ENCODE data around the gene HRH1. TPM values are rescaled to one million over a fixed set of nuclear protein-coding genes. Genes with fewer than 3 reads are reported as not detected.
A peak's percentile ranks its signal among the peaks of the same experiment; 100 is the strongest.
"Not testable (repeated sequence)": the region's sequence is repeated elsewhere in the genome, so short reads cannot be mapped to it uniquely, and the experiment has no call there.

The HRH1 gene
- total and polyA plus RNA-seq, 11 donors: 0.40 to 4.3 (median 1.3) TPM

GRCh38 chr3:11214451-11214978 lies 60.2 kb downstream of the HRH1 start:
- ATAC-seq (no peak), DNase-seq (no peak)
- Histone ChIP-seq H3K27ac (peak overlapping the region in 1 of 12 donors; percentile 66), H3K4me3 (no peak overlapping the region), H3K27me3 (no peaks in the 10 kb centered on the region), H3K4me1 (peaks cover 0 to 23% (median 0%) of the 10 kb centered on the region in 12 donors), H3K36me3 (peaks cover 0 to 9% (median 0%) of the 10 kb centered on the region in 9 donors), H3K9me3 (no peaks in the 10 kb centered on the region)
- intact Hi-C loops (cut with DNase I): loop anchor here in 1 of 10 donors (10.0 kb wide), 1 partner anchor 270 kb away; no protein-coding TSS in a partner anchor
- WGBS, 4 donors: 84 to 95% (median 91%) methylated on average over 1 of the region's 1 CpG
- TF ChIP-seq POLR2A (IDR thresholded peaks at IDR 0.05): no peak
- no peak for TF ChIP-seq CTCF (IDR thresholded peaks at IDR 0.05)

- not testable (repeated sequence) for H3K4me3 ChIP-seq, H3K27me3 ChIP-seq, H3K36me3 ChIP-seq, ATAC-seq, DNase-seq, H3K9me3 ChIP-seq
- Histone ChIP-seq H3K4me1 (peaks cover 0 to 23% (median 0%) of the 10 kb centered on the region in 12 donors), H3K27ac (peak overlapping the region in 1 of 12 donors; percentile 47)
- WGBS, 4 donors: 76 to 86% (median 81%) methylated on average over 6 of the region's 6 CpGs
- intact Hi-C loops (cut with DNase I): loop anchor here in 1 of 10 donors (10.0 kb wide), 1 partner anchor 273 kb away; no protein-coding TSS in a partner anchor
Measured at GRCh38 chr3:11217370-11217769, 63.1 kb downstream of the HRH1 start.

GRCh38 chr3:11220230-11220629 lies 65.9 kb downstream of the HRH1 start:
- Histone ChIP-seq H3K4me1 (peaks cover 0 to 42% (median 0%) of the 10 kb centered on the region in 12 donors), H3K27me3 (peaks cover 0 to 6% (median 0%) of the 10 kb centered on the region in 9 donors), H3K36me3 (no peaks in the 10 kb centered on the region), H3K4me3 (no peak overlapping the region), H3K27ac (peak overlapping the region in 1 of 12 donors; percentile 15), H3K9me3 (no peaks in the 10 kb centered on the region)
- WGBS, 4 donors: 71 to 79% (median 76%) methylated on average over 8 of the region's 8 CpGs
- peak in 2 of 4 donors; percentile 18 to 29 for ATAC-seq
- intact Hi-C loops (cut with DNase I): no loop called here
- TF ChIP-seq CTCF (IDR thresholded peaks at IDR 0.05): no peak
- no peak for TF ChIP-seq POLR2A (IDR thresholded peaks at IDR 0.05)
- DNase-seq: no peak

GRCh38 chr3:11221818-11222415 lies 67.6 kb downstream of the HRH1 start:
- Histone ChIP-seq H3K4me3 (no peak overlapping the region), H3K36me3 (no peaks in the 10 kb centered on the region), H3K27ac (no peak overlapping the region), H3K4me1 (peaks cover 0 to 53% (median 0%) of the 10 kb centered on the region in 12 donors), H3K27me3 (peaks cover 0 to 6% (median 0%) of the 10 kb centered on the region in 9 donors), H3K9me3 (no peaks in the 10 kb centered on the region)
- intact Hi-C loops (cut with DNase I): no loop called here
- TF ChIP-seq POLR2A (IDR thresholded peaks at IDR 0.05): no peak
- TF ChIP-seq CTCF (IDR thresholded peaks at IDR 0.05): peak in 6 of 12 donors; percentile 5 to 31 (median 18)
- DNase-seq (no peak), ATAC-seq (no peak)
- 44 to 55% (median 51%) methylated on average over 3 of the region's 3 CpGs for WGBS, 4 donors

Measured in heart left ventricle (tissue), 16 donors.